ENCODE results near the gene EMILIN2.
A peak's percentile ranks its signal among the peaks of the same experiment; 100 is the strongest.
"Not testable (repeated sequence)": the region's sequence is repeated elsewhere in the genome, so short reads cannot be mapped to it uniquely, and the experiment has no call there.

The EMILIN2 gene

DNA sequence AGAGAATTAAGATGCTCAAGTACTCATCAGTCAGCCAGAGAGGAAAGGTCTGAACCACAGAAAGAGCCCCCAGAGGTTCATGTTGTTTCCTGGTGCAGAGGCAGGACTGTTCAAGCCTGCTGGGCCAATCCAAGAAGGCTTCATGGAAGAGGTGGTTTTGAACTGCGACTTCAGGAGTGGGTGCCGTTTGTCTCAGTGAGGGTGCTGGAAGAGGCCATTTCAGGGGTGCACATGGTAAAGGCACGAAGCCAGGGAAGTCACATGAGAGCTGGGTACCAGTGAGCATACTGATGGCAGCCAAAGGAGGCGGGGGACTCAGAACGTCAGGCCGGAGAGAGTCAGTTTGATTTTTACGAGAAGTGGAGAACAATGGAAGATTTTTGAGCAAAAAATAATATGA, 55.5 kb downstream of the EMILIN2 start:
- no peak for DNase-seq

GRCh38 chr18:2903006-2903405, 56.2 kb downstream of the EMILIN2 start:
- no peak for DNase-seq

- DNase-seq = peak; percentile 55
Observed at GRCh38 chr18:2905854-2906703, 59.3 kb downstream of the EMILIN2 start.

DNA sequence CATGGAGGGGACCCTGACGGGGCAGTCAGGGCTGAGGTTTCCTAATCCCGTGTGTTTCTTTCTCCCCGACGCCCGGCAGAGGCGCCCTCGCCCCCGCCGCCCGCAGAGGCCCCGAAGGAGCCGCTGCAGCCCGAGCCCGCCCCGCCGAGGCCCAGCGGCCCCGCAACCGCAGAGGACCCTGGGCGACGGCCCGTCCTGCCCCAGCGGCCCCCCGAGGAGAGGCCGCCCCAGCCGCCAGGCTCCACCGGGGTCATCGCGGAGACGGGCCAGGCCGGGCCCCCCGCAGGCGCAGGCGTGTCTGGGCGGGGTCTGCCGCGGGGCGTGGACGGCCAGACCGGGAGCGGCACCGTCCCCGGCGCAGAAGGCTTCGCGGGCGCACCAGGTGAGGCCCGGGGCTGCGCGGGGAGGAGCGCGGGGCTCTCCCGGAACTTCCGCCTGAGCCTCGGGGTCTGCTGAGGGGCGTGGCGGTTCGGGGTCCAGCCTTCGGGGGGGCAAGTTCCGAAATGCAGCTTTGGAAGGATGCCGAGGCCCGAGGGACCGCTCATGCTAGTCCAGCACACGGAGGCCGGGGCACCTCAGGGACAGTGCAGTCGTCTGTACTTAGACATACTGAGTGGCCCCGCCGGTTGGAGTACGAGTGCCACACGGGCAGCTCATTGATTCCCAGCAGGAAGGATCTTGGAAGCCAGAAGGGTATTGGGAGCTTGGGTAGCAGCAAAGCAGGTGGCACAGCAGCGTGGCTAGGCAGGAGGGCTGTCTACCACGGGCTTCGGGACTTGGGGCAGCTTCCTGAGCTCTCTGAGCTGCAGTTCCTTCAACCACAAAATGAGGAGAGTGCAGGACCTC, 60.1 kb downstream of the EMILIN2 start:
- DNase-seq = peak; percentile 54

- DNase-seq = no peak
Observed at GRCh38 chr18:2907550-2908135, 60.8 kb downstream of the EMILIN2 start.

DNA sequence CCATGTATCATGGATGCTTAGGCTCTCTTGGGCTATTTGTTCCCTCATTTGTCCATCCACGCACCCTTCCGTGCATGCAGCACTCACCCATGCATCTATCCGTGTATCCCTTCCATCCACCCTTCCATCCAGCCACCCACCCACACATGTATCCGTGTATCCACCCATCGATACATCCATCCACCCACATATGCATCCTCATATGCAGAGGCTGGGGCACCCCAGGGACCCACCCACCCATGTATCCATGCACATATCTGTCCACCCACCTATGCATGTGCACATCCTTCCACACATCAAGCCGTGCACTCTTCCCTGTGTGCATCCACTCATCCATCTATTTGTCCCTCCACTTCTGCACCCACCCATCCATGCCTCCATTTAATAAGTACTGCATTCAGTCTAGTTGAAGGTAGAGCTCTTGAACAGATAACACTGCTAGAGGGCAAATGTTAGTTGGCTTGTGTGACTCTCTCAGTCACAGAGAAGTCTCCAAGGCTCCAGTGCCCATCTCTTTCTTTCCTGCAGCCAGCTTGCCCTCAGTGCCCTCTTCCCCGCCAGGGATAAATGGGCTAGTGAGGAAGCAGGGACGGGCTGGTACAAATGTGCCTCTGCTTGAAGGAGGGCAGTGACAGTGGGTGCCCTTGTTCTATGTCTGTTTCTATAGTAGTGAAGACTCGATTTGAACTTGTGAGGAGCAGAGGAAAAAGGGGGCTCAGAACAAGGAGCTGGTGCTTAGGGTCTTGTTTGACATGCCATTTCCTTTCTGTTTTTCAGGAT, 61.5 kb downstream of the EMILIN2 start:
- no peak for DNase-seq

DNA sequence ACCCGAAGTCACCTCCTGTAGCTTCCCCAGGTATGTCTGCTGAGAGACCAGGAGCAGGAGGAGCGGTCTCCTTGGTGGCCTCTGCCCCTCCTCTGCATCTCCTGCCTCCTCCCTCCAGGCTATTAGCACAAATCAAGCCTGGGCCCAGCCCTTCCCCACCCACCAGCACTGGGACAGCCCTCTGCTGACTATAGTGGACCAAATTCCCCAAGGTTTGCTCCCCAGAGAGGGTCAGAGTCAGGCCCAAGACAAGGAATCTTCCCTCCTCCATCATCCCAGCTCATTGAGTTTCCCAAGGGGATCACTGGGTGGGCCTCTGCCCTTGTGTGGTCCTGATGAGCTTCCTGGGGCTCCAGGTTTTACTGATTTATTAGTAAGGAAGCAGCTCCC, 62.1 kb downstream of the EMILIN2 start:
- DNase-seq = no peak

DNA sequence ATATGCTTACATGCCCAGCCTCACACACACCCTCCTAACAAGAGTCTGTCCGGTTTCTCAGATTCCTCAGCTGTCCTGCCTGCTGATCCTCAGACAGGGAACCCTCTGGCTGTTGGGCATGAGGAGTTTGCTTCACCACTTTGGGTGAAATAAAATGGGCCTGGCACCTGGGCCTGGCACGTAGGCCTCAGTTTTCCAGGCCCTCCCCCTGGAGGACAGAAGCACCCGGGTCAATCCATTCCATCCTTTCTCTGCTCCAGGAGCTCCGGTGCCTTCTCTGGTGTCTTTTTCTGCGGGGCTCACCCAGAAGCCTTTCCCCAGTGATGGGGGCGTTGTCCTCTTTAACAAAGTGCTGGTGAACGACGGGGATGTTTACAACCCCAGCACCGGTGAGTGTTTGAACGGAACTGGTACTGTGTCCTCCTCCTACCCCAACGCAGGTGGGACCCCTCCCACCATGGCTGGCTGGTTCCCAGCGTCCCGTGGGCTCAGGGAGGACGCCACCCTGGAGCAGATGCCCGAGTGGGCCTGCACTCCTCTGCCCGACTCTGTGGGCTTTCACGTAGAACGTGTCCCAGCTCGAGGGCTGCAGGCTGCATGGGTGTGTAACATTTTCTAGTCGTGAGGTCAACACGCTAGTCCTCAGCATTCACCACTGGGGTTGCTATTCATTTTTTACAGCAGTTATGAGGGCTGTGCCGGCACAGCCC, 62.8 kb downstream of the EMILIN2 start:
- DNase-seq = no peak

DNA sequence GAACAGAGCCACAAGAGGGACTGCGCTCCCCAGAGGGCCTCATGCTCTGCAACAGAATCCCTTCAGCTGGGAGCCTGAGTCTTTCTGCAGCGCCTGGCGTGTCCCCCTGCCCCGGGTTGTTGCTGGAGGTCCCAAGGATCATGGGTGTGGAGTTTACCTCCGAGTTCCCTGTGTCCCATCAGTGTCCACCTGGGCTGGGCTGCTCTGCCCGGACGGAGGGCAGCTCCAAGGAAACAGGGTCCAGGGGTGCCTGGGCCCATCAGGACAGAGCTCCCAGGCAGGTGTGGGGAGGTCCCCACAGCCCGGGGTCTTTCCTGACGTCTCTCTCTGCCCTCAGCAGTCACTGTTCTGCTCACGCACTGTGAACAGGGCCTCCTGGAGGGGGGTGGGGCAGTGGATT, 63.5 kb downstream of the EMILIN2 start:
- no peak for DNase-seq

DNA sequence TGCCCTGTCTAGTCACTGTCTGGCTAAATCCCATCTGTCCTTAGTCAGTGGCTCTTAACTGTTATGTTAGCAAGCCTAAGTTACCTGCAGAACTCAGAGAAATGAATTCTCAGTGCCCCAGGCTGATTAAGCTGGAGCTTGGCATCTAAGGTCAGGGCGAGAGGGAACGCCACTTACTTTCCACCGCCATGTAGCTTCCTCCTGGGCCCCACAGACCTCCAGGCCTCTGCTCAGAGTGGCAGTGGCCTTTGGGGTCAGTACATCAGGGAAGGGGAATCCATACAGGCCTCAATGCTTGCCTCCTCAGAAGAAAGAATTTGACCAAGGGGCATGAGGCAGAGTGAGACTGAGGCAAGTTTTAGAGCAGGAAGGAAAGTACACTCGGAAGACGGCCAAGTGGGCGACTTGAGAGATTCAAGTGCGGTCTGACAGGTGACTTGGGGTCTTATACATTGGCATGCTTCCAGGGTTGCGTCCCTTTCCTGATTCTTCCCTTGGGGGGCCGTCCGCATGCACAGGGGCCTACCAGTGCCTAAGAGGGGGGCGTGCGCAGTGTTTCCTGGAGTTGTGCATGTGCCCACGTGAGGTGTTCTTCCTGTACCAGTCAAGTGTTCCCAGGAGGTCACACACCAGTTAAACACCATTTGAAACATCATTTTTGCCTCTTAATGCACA, 64.1 kb downstream of the EMILIN2 start:
- no peak for DNase-seq

DNA sequence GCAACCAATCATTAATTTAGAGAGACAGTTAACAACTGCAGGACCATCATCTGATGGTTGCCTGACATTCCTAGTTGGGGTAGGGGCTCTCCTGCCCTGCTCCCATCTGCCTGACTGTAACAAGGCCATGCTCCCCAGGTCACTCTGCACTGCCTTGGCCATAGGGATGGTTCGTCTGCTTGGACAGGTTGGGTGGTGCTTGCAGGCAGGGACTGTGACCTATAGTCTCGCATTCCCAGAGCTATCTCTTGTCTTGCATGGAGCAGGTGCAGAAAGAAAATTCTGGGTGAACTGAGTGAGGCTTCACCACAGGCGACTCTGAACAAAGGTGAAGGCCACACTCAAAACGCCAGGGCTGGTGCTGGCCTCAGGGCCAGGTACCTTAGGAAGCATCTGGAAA, 64.7 kb downstream of the EMILIN2 start:
- DNase-seq = no peak

- no peak for DNase-seq
Observed at GRCh38 chr18:2912357-2913299, 65.8 kb downstream of the EMILIN2 start.

GRCh38 chr18:2913398-2914005, 66.7 kb downstream of the EMILIN2 start:
- no peak for DNase-seq

DNA sequence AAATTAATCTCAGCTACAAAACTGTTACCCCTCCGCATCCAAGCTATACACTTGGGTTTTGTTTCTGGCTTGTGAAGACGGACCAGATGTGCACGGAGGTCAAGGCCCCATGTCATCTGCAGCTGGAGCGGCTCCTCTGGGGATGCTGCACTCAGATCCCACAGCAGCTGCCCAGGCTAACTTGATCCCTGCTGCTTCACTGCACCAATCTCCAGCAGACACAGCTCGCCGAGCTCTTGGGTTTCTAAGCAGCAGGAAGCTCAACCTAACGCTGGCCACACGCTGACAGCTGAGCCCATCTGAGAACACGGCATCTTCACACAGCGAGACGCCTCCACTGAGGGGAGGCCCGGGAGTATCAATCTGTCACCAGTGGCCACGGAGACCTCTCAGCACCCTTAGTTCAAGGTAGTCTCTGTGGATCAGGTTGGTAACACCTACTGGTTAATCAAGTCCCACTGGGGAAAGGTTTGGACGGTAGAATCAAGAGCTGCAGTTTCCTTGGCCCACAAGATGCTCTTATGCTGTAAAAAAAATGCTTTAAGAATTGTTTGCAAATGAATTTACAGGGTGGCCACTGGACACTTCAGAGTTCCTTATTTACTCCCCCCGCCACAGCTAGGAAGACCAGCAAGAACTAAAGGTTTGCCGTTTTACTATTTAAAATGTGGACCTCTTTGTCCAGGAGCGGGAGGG, 67.5 kb downstream of the EMILIN2 start:
- no peak for DNase-seq

- no peak for DNase-seq
Observed at GRCh38 chr18:2914881-2915240, 68.1 kb downstream of the EMILIN2 start.

DNA sequence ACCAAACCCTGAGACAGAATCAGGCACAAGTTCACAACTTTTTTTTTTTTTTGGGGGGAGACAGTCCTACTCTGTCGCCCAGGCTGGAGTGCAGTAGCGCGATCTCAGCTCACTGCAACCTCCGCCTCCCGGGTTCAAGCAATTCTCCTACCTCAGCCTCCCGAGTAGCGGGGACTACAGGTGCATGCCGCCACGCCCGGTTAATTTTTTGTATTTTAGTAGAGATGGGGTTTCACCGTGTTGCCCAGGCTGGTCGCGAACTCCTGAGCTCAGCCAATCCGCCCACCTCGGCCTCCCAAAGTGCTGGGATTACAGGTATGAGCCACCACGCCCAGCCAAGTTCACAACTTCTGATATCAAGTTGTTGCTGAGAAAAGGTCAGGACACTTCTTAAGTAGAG, 68.7 kb downstream of the EMILIN2 start:
- DNase-seq = not testable (repeated sequence)

GRCh38 chr18:2916184-2916583, 69.4 kb downstream of the EMILIN2 start:
- DNase-seq = no peak

- DNase-seq = no peak
Observed at GRCh38 chr18:2917259-2918047, 70.6 kb downstream of the EMILIN2 start.
